Measurements from ENCODE around the gene MAML3.

- TF ChIP-seq EP300 (IDR thresholded peaks at IDR 0.05) (no peak), CTCF (IDR thresholded peaks at IDR 0.05) (no peak)
These were observed 115.9 kb downstream of the MAML3 start for GRCh38 chr4:140038031-140038533.
